Measurements from ENCODE around the gene TSPAN14.
A peak's percentile ranks its signal among the peaks of the same experiment; 100 is the strongest.
"Not testable (repeated sequence)": the region's sequence is repeated elsewhere in the genome, so short reads cannot be mapped to it uniquely, and the experiment has no call there.

The TSPAN14 gene

DNA sequence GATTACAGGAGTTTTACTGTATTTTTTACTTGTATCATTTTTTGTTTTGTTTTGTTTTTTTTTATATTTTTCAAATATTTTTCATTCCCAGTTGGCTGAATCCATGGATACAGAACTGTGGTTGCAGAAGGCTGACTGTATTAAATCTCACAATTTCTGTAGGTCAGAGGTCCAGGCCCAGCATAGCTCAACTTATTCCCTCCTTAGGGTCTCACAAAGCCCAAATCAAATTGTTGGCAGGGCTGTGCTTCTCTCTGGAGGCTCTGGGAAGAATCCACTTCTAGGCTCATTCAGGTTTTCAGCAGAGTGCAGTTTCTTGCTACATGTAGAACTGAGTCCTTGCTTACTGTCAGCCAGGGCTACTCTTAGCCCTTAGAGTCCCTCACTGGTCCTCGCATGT, 22.6 kb downstream of the TSPAN14 start:
- Mint-ChIP-seq H3K4me3 (no peak overlapping the region), H3K27ac (no peak overlapping the region), H3K9me3 (peaks cover 31% of the 10 kb centered on the region), H3K36me3 (ENCODE audit: low read depth) (peaks cover 53% of the 10 kb centered on the region), H3K27me3 (ENCODE audit: low read depth, poor library complexity) (no peaks in the 10 kb centered on the region), H3K4me1 (peaks cover 39% of the 10 kb centered on the region)
- TF ChIP-seq, protein P1, sequence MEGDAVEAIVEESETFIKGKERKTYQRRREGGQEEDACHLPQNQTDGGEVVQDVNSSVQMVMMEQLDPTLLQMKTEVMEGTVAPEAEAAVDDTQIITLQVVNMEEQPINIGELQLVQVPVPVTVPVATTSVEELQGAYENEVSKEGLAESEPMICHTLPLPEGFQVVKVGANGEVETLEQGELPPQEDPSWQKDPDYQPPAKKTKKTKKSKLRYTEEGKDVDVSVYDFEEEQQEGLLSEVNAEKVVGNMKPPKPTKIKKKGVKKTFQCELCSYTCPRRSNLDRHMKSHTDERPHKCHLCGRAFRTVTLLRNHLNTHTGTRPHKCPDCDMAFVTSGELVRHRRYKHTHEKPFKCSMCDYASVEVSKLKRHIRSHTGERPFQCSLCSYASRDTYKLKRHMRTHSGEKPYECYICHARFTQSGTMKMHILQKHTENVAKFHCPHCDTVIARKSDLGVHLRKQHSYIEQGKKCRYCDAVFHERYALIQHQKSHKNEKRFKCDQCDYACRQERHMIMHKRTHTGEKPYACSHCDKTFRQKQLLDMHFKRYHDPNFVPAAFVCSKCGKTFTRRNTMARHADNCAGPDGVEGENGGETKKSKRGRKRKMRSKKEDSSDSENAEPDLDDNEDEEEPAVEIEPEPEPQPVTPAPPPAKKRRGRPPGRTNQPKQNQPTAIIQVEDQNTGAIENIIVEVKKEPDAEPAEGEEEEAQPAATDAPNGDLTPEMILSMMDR (IDR thresholded peaks at IDR 0.05) = no peak
- no peak for DNase-seq

DNA sequence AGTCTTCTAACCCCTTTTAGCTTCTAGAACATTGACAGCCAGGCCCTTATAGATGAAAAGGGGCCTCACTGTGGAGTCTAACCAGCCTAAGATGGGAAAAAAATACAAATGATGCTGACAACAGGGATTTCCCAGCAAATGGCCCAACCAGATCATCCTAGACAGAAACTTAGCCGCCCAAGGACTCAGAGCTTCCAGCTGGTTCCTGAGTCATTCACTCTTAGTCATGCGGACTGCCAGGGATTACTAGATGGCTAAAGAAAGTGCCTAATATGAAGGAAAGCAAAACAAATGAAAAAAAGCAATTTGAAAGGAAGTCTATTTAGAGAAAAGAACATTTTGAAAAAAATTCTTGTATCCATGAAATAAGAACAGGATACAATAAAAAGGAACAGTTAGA, 23.7 kb downstream of the TSPAN14 start:
- H3K27me3 Mint-ChIP-seq (ENCODE audit: low read depth, poor library complexity) = no peaks in the 10 kb centered on the region
- H3K4me1 Mint-ChIP-seq = peaks cover 28% of the 10 kb centered on the region
- TF ChIP-seq, protein P1 (IDR thresholded peaks at IDR 0.05) = no peak
- H3K9me3 Mint-ChIP-seq = peaks cover 31% of the 10 kb centered on the region
- H3K27ac Mint-ChIP-seq = no peak overlapping the region
- H3K4me3 Mint-ChIP-seq = no peak overlapping the region
- DNase-seq = no peak
- peaks cover 53% of the 10 kb centered on the region for H3K36me3 Mint-ChIP-seq (ENCODE audit: low read depth)

DNA sequence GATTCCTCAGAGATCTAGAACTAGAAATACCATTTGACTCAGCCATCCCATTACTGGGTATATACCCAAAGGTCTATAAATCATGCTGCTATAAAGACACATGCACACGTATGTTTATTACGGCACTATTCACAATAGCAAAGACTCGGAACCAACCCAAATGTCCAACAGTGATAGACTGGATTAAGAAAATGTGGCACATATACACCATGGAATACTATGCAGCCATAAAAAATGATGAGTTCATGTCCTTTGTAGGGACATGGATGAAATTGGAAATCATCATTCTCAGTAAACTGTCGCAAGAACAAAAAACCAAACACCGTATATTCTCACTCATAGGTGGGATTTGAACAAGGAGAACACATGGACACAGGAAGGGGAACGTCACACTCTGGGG, 26.3 kb downstream of the TSPAN14 start:
- Mint-ChIP-seq H3K9me3 (peaks cover 28% of the 10 kb centered on the region), H3K4me1 (peaks cover 18% of the 10 kb centered on the region), H3K36me3 (ENCODE audit: low read depth) (peaks cover 53% of the 10 kb centered on the region)
- not testable (repeated sequence) for H3K4me3 Mint-ChIP-seq; H3K27ac Mint-ChIP-seq; H3K27me3 Mint-ChIP-seq (ENCODE audit: low read depth, poor library complexity); DNase-seq

DNA sequence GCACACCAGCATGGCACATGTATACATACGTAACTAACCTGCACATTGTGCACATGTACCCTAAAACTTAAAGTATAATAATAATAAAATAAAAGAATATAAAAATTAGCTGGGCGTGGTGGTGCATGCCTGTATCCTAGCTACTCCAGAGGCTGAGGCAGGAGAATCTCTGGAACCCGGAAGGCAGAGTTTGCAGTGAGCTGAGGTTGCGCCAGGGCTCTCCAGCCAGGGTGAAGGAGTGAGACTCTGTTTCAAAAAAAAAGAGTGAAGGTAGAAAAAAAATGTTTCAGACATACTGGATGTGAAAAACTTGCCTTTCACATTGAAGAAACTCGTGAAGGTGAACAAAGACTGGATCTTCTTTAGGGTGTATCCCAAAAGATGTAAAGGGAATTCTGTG, 26.7 kb downstream of the TSPAN14 start:
- TF ChIP-seq, protein P1 (IDR thresholded peaks at IDR 0.05) = no peak
- Mint-ChIP-seq H3K27me3 (ENCODE audit: low read depth, poor library complexity) (no peaks in the 10 kb centered on the region), H3K36me3 (ENCODE audit: low read depth) (peaks cover 51% of the 10 kb centered on the region), H3K9me3 (peaks cover 26% of the 10 kb centered on the region), H3K4me1 (peaks cover 22% of the 10 kb centered on the region), H3K4me3 (no peak overlapping the region), H3K27ac (peak overlapping the region; percentile 21)
- no peak for DNase-seq

DNA sequence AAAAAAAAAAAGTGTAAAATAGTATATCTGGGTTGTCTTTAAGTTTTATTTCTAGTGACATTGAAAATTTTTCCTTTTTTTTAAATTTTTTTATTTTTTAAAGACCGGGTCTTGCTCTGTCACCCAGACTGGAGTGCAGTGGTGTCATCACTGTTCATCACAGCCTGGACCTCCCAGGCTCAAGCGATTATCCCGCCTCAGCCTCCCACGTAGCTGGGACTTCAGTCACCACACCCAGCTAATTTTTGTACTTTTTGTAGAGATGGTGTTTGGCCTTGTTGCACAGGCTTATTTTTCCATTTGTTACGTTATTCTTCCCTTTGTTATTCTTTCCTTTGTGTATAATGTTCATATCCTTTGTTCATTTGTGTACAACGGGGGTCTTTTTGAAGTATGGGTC, 30.1 kb downstream of the TSPAN14 start:
- H3K4me1 Mint-ChIP-seq = peaks cover 56% of the 10 kb centered on the region
- no peak overlapping the region for H3K27ac Mint-ChIP-seq
- H3K27me3 Mint-ChIP-seq (ENCODE audit: low read depth, poor library complexity) = no peaks in the 10 kb centered on the region
- DNase-seq = no peak
- TF ChIP-seq, protein P1 (IDR thresholded peaks at IDR 0.05) = no peak
- H3K9me3 Mint-ChIP-seq = peaks cover 4% of the 10 kb centered on the region
- H3K36me3 Mint-ChIP-seq (ENCODE audit: low read depth) = peaks cover 33% of the 10 kb centered on the region
- H3K4me3 Mint-ChIP-seq = no peak overlapping the region

DNA sequence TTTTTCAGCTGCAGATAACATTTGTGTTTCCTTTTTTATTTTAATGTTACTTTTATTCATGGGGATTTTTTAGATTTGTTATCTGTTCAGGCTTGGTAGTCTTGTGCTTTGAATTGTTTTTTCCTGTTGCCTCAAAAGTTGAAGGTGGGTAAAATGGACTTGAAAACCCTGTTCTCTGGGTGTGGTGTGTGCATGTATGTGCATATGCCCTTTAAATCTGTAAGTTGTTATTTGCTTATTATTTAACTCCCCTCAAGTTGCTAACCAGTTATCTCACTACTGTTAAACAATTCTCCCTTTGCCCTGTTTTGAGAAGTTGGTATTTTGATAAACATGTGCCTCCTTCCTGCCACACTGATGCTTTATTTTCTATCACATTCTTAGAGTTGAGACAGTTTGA, 30.6 kb downstream of the TSPAN14 start:
- Mint-ChIP-seq H3K4me1 (peaks cover 56% of the 10 kb centered on the region), H3K27ac (peak overlapping the region; percentile 18), H3K4me3 (no peak overlapping the region), H3K36me3 (ENCODE audit: low read depth) (peaks cover 37% of the 10 kb centered on the region), H3K27me3 (ENCODE audit: low read depth, poor library complexity) (no peaks in the 10 kb centered on the region), H3K9me3 (peaks cover 4% of the 10 kb centered on the region)
- no peak for DNase-seq
- TF ChIP-seq, protein P1 (IDR thresholded peaks at IDR 0.05) = no peak

All from nephron progenitor cell (in vitro differentiated cells).